ENCODE results near the gene PCGF1. TPM values are rescaled to one million over a fixed set of nuclear protein-coding genes. Genes with fewer than 3 reads are reported as not detected.

The PCGF1 gene
- total RNA-seq, 1 donor from 2014 or later: 17.9 TPM

GRCh38 chr2:74546004-74546403, 38.5 kb upstream of the PCGF1 start:
- no peak overlapping the region for H3K27ac ChIP-seq (ENCODE audit: low read depth, low read length)
- H3K36me3 ChIP-seq (ENCODE audit: insufficient read depth, low read length): no peaks in the 10 kb centered on the region
- no peaks in the 10 kb centered on the region for H3K27me3 ChIP-seq (ENCODE audit: insufficient read depth, low read length)
- no peak overlapping the region for H2AFZ ChIP-seq (ENCODE audit: low read depth, low read length)
- no peak overlapping the region for H3K4me3 Mint-ChIP-seq (ENCODE audit: unreplicated experiment)
- peaks cover 21% of the 10 kb centered on the region for H3K4me1 ChIP-seq (ENCODE audit: insufficient read depth, low read length)
- no peak overlapping the region for H3K9ac ChIP-seq (ENCODE audit: low read length)
- H4K20me1 ChIP-seq (ENCODE audit: insufficient read depth, low read length): peaks cover 6% of the 10 kb centered on the region
- H3K9me3 Mint-ChIP-seq (ENCODE audit: unreplicated experiment): no peaks in the 10 kb centered on the region
- H3K4me1 Mint-ChIP-seq (ENCODE audit: low read depth, unreplicated experiment): peaks cover 8% of the 10 kb centered on the region
- peaks cover 2% of the 10 kb centered on the region for H3K36me3 Mint-ChIP-seq (ENCODE audit: low read depth, unreplicated experiment)
- no peak overlapping the region for H3K4me2 ChIP-seq (ENCODE audit: low read length)
- H3K27me3 Mint-ChIP-seq (ENCODE audit: low read depth, unreplicated experiment): peaks cover 7% of the 10 kb centered on the region
- no peaks in the 10 kb centered on the region for H3K9me3 ChIP-seq (ENCODE audit: insufficient read depth, low read depth, low read length)
- TF ChIP-seq CTCF (IDR thresholded peaks at IDR 0.05; ENCODE audit: insufficient read depth, low read depth, low read length) (no peak), EZH2 (IDR thresholded peaks at IDR 0.05; ENCODE audit: insufficient read depth, low read length) (no peak)
- FAIRE-seq (no peak), DNase-seq (ENCODE audit: low read depth) (no peak)
- H3K79me2 ChIP-seq (ENCODE audit: insufficient read depth, low read length): peaks cover 20% of the 10 kb centered on the region
- no peak overlapping the region for H3K27ac Mint-ChIP-seq (ENCODE audit: unreplicated experiment)
- no peak overlapping the region for H3K4me3 ChIP-seq (ENCODE audit: insufficient read depth, low read depth, low read length)

GRCh38 chr2:74544634-74545033, 37.1 kb upstream of the PCGF1 start:
- no peak overlapping the region for H3K27ac Mint-ChIP-seq (ENCODE audit: unreplicated experiment)

More at GRCh38 chr2:74544634-74545033, 37.1 kb upstream of the PCGF1 start:
- no peaks in the 10 kb centered on the region for H3K9me3 Mint-ChIP-seq (ENCODE audit: unreplicated experiment)
- DNase-seq (ENCODE audit: low read depth): no peak
- Histone ChIP-seq H3K4me2 (ENCODE audit: low read length) (no peak overlapping the region), H3K27me3 (ENCODE audit: insufficient read depth, low read length) (no peaks in the 10 kb centered on the region), H3K4me3 (ENCODE audit: insufficient read depth, low read depth, low read length) (no peak overlapping the region), H3K27ac (ENCODE audit: low read depth, low read length) (no peak overlapping the region), H3K79me2 (ENCODE audit: insufficient read depth, low read length) (peaks cover 7% of the 10 kb centered on the region), H4K20me1 (ENCODE audit: insufficient read depth, low read length) (no peaks in the 10 kb centered on the region), H3K9me3 (ENCODE audit: insufficient read depth, low read depth, low read length) (no peaks in the 10 kb centered on the region), H3K4me1 (ENCODE audit: insufficient read depth, low read length) (peaks cover 11% of the 10 kb centered on the region), H2AFZ (ENCODE audit: low read depth, low read length) (no peak overlapping the region), H3K36me3 (ENCODE audit: insufficient read depth, low read length) (no peaks in the 10 kb centered on the region), H3K9ac (ENCODE audit: low read length) (no peak overlapping the region)
- peaks cover 2% of the 10 kb centered on the region for H3K36me3 Mint-ChIP-seq (ENCODE audit: low read depth, unreplicated experiment)
- peaks cover 2% of the 10 kb centered on the region for H3K27me3 Mint-ChIP-seq (ENCODE audit: low read depth, unreplicated experiment)
- peaks cover 3% of the 10 kb centered on the region for H3K4me1 Mint-ChIP-seq (ENCODE audit: low read depth, unreplicated experiment)
- no peak for FAIRE-seq
- no peak overlapping the region for H3K4me3 Mint-ChIP-seq (ENCODE audit: unreplicated experiment)
- no peak for TF ChIP-seq EZH2 (IDR thresholded peaks at IDR 0.05; ENCODE audit: insufficient read depth, low read length)
- TF ChIP-seq CTCF (IDR thresholded peaks at IDR 0.05; ENCODE audit: insufficient read depth, low read depth, low read length): no peak
